Thyroid gland (tissue), 4 donors: ENCODE results near the gene SAMD4A.

ENCODE experiments used
- CTCF ChIP-seq, 6 experiments: fragments of 200-600 bp in 3 of 6; fragments of 450-650 bp in 3 of 6; sonication (generic) in 3 of 6; IDR thresholded peaks; one replicate each; pipeline ENCODE4 v1.5.1; 2016 to 2019; ENCODE audit warnings: antibody characterized with exemption in 6 of 6, mild to moderate bottlenecking in 2 of 6, inconsistent platforms in 1 of 6, moderate library complexity in 1 of 6
- POLR2A ChIP-seq, 2 donors: fragments of 450-650 bp; IDR thresholded peaks; one replicate each; pipeline ENCODE4 v1.6.1; 2017; ENCODE audit warnings: antibody characterized with exemption in 2 of 2, mild to moderate bottlenecking in 2 of 2, moderate library complexity in 1 of 2

GRCh38 chr14:54685286-54685845 is 118.4 kb downstream of the SAMD4A start:
- TF ChIP-seq CTCF (IDR thresholded peaks at IDR 0.05) (no peak), POLR2A (IDR thresholded peaks at IDR 0.05) (no peak)
